Effector memory CD4-positive, alpha-beta T cell (primary cell): ENCODE results near the gene CSF2RB.

Source experiments
- DNase-seq, 3 donors: peaks; one replicate each; pipeline ENCODE4 v3.0.0-alpha.2; 2020
- H3K27ac ChIP-seq: 2 replicates; pipeline ENCODE4 v1.7.0; 2013; ENCODE audit warnings: mild to moderate bottlenecking, low read length, moderate library complexity; ENCODE audit not compliant: insufficient read depth, poor library complexity, severe bottlenecking
- H3K27me3 ChIP-seq: replicated peaks from 2 replicates; pipeline ENCODE4 v1.7.0; 2013; ENCODE audit warnings: mild to moderate bottlenecking, low read length; ENCODE audit not compliant: insufficient read depth, control insufficient read depth, poor library complexity, severe bottlenecking
- H3K36me3 ChIP-seq: 2 replicates; pipeline ENCODE4 v1.7.0; 2013; ENCODE audit warnings: mild to moderate bottlenecking, low read length, moderate library complexity; ENCODE audit not compliant: control insufficient read depth, insufficient read depth
- H3K4me1 ChIP-seq: 2 replicates; pipeline ENCODE4 v1.7.0; 2013; ENCODE audit warnings: low read length, mild to moderate bottlenecking; ENCODE audit not compliant: control insufficient read depth, insufficient read depth, poor library complexity, severe bottlenecking
- H3K4me3 ChIP-seq: 2 replicates; pipeline ENCODE4 v1.7.0; 2013; ENCODE audit warnings: low read length, low read depth, mild to moderate bottlenecking; ENCODE audit not compliant: insufficient read depth, poor library complexity, severe bottlenecking
- H3K9me3 ChIP-seq: 2 replicates; pipeline ENCODE4 v1.7.0; 2013; ENCODE audit warnings: mild to moderate bottlenecking, low read length, moderate library complexity; ENCODE audit not compliant: control insufficient read depth

Gene CSF2RB

DNA sequence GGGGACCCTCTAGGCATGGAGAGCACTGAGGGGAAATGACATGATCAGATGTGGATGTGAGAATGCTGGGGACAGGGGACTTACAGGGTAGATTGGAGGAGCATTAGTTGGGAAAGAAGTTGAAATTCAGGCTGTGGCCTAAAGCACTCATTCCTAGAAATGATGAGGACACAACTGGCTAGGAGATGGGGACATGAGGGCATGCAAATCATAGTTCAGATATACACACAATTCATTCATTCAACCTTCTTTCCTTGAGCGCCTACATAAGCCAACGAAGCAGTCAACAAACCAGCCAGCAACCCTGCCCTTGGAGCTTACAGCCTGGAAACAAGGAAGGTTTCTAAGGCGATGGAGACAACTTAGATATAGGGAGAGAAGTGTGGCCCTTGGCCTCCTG lies 14.2 kb downstream of the CSF2RB start:
- no peak overlapping the region for H3K4me3 ChIP-seq
- H3K4me1 ChIP-seq: no peaks in the 10 kb centered on the region
- no peaks in the 10 kb centered on the region for H3K27me3 ChIP-seq
- H3K27ac ChIP-seq: no peak overlapping the region
- no peaks in the 10 kb centered on the region for H3K9me3 ChIP-seq
- DNase-seq: no peak
- H3K36me3 ChIP-seq: no peaks in the 10 kb centered on the region

DNA sequence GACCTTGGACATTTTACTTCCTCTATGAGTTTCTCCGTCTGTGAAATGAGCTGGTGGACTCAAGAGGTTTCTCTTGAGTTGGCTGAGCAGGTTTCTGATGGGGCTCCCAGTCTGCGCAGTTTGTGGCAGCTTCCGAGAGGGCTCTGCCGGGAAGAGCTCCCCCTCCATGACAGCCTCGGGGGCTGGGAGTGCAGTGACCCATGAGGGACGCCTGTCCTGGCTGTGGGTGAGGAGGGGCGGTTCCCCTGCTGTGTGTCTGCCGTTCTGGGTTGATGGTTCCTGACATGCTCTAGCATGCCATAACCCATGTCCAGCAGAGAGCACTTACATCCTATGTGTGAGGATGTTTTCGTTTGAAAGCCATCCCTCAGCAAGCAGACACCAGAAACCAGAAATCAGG lies 14.8 kb downstream of the CSF2RB start:
- no peaks in the 10 kb centered on the region for H3K36me3 ChIP-seq

DNA sequence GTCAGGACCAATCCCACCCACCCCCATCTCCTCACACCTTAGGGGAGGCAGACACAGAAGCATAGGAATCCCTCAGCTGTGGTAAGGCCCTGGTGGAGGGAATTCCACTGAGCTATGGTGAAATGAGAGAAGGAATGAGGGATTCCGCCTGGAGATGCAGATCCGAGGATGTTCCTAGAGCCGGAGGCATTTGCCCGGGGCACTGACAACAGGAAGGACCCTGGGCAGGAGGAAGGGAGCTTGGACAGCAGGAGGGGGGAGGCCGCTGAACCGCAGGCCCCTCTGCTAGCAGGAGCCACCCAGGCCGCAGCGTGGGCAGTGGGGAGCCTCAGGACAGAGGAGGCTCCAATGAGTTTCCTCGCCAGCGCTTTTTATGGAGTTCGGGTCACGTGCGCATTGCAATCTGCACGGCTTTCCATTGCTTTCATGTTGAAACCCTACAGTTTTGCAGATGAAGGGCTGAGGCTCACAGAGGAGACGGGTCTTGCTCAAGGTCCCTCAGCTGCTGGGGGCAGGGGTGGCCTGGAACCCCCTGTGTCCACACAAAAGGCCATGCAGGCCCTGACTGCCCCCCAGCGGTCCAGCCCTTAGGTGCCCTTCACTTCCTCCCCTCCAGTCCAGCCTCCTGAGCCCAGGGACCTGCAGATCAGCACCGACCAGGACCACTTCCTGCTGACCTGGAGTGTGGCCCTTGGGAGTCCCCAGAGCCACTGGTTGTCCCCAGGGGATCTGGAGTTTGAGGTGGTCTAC lies 15.5 kb downstream of the CSF2RB start:
- no peak for DNase-seq
- Histone ChIP-seq H3K27me3 (no peaks in the 10 kb centered on the region), H3K36me3 (no peaks in the 10 kb centered on the region), H3K9me3 (no peaks in the 10 kb centered on the region), H3K4me1 (no peaks in the 10 kb centered on the region), H3K4me3 (no peak overlapping the region), H3K27ac (no peak overlapping the region)

More for the DNA sequence above, 14.8 kb downstream of the CSF2RB start:
- no peaks in the 10 kb centered on the region for H3K27me3 ChIP-seq
- no peak overlapping the region for H3K4me3 ChIP-seq
- no peak overlapping the region for H3K27ac ChIP-seq
- DNase-seq: no peak
- H3K9me3 ChIP-seq: no peaks in the 10 kb centered on the region
- no peaks in the 10 kb centered on the region for H3K4me1 ChIP-seq

DNA sequence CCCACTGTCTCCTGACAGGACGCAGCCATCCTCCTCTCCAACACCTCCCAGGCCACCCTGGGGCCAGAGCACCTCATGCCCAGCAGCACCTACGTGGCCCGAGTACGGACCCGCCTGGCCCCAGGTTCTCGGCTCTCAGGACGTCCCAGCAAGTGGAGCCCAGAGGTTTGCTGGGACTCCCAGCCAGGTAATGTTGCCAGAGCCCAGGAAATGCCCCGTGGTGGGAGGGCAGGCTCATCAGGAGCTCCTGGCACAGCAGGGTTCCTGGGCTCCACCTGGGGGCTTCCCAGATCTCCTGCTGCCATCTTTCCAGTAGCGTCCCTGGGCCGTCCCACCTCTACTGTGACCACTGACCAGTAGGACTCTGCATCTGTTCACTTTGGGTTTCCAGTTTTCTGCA lies 16.2 kb downstream of the CSF2RB start:
- Histone ChIP-seq H3K36me3 (no peaks in the 10 kb centered on the region), H3K27me3 (no peaks in the 10 kb centered on the region)

DNA sequence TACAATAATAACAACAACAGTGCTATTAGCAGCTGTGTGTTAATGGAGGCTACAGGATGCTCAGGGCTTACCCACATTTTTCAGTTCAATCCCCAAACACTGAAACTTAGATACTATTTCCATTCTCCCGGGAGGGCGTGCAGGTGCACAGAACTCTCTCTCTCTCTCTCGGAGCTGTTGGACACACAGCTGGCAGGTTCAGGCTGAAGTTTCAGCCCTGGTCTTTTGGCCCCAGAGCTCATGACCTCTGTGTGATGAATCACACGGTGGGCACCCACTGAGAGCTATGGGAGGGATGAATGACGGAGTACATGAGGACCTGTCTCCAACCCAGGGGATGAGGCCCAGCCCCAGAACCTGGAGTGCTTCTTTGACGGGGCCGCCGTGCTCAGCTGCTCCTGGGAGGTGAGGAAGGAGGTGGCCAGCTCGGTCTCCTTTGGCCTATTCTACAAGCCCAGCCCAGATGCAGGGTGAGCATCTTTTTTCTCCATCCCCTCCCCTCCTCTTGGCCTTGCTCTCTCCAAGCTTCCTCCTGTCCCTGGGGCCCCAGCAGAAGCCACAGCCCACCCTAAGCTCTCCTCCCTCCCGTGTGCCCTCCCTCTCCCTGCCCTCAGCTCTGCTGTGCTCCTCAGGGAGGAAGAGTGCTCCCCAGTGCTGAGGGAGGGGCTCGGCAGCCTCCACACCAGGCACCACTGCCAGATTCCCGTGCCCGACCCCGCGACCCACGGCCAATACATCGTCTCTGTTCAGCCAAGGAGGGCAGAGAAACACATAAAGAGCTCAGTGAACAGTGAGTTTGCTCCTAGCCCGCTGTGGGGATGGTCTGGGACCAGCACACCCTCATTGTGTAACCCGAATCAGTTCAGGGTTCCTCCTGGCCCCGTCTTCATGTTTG lies 16.9 kb downstream of the CSF2RB start:
- Histone ChIP-seq H3K4me1 (no peaks in the 10 kb centered on the region), H3K4me3 (no peak overlapping the region), H3K9me3 (no peaks in the 10 kb centered on the region), H3K27me3 (no peaks in the 10 kb centered on the region), H3K36me3 (no peaks in the 10 kb centered on the region), H3K27ac (no peak overlapping the region)
- DNase-seq: no peak

More for the DNA sequence above, 16.2 kb downstream of the CSF2RB start:
- DNase-seq: no peak
- Histone ChIP-seq H3K4me3 (no peak overlapping the region), H3K4me1 (no peaks in the 10 kb centered on the region), H3K27ac (no peak overlapping the region), H3K9me3 (no peaks in the 10 kb centered on the region)

DNA sequence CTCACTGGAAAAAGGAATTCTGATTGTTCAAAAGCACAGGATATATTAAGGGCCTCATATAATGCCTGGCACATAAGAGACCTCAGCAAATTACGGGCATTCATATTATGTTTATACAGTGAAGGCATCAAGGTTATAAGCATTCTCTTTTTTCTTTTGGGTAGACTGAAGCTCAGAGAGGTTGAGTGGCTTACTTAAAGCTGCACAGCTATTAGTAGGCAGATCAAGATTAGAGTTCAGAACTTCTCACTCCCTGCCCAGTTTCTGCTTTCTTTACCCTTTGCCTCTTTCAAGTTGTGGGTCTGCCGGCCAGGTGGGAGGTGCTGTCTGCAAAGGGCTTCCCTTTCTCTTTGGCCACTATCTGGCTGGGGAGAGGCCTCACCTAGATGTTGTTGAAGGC lies 18.0 kb downstream of the CSF2RB start:
- Histone ChIP-seq H3K9me3 (no peaks in the 10 kb centered on the region), H3K36me3 (no peaks in the 10 kb centered on the region), H3K4me3 (no peak overlapping the region), H3K27me3 (no peaks in the 10 kb centered on the region), H3K4me1 (no peaks in the 10 kb centered on the region), H3K27ac (no peak overlapping the region)
- no peak for DNase-seq

DNA sequence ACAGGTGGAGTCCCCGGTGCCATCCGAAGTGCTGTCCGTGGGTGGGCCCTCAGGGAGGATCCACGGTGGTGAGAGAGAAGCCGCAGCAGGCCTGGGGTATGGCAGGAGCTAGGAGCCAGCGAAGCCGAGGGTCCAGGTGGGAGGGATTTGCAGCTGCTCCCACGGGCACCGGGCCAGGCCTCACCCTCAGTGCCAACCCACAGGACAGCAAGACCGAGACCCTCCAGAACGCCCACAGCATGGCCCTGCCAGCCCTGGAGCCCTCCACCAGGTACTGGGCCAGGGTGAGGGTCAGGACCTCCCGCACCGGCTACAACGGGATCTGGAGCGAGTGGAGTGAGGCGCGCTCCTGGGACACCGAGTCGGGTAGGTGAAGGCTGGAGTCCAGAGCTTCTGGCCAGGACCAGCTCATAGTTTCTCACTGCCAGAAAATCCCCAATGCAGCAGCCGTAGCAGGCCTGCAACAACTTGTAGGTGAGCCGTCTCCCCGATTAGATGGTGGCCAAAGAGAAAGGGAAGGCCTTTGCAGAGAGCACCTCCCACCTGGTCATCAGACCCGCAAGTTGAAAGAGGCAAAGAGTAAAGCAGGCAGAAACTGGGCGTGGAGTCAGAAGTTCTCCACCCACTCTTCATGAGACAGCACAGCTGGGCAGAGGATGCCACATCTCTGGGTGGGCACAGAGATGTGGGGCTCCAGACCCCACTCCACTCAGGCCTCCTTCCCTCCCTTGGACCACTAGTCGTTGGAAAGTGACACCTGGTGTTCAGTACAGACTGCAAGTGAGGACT lies 20.4 kb downstream of the CSF2RB start:
- H3K4me1 ChIP-seq: no peaks in the 10 kb centered on the region
- H3K9me3 ChIP-seq: no peaks in the 10 kb centered on the region
- DNase-seq: no peak
- H3K4me3 ChIP-seq: no peak overlapping the region
- no peaks in the 10 kb centered on the region for H3K36me3 ChIP-seq
- H3K27ac ChIP-seq: no peak overlapping the region
- H3K27me3 ChIP-seq: no peaks in the 10 kb centered on the region

DNA sequence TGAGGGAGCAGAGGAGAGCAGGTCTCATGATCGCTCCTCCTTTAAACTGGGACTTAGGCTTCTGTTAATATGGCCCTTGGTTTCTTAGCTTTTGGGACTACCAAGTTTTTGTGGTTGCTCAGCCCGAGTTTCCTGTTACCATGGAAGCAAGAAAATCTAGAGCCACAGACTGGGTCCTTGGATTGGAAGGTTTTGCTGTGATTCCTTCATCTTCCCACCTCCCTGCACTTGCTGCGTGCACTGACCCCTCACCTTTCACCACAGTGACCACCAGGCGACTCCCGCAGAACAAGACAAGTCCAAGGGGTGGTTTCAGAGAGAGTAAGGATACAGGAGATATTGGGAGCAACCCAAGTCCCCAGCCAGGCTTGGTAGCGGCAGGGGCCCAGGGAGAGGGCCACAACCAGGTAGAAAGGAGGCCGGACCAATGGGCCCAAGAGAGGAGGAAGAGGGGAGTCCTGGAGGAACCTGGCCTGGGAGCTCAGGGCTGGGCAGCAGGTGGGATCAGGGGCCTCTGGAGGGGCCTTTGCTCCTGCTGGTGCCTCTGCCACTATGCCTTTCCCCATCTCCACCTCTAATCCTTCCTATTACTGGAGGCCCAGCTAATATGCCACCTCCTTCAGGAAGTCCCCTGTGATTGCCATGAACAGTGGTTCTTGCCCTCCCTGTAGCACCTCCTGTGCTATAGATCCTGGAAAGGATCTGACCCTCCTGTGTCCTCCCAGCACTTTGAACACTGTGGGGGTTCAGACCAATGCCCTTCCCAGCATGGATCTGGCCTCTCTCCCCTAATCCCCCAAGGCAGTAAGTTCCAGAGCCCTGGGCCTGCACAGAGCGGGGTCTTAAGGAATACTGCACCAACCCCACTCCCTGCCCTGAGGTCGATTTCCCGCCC lies 21.2 kb downstream of the CSF2RB start:
- no peaks in the 10 kb centered on the region for H3K27me3 ChIP-seq
- no peak overlapping the region for H3K27ac ChIP-seq
- H3K36me3 ChIP-seq: no peaks in the 10 kb centered on the region
- H3K4me1 ChIP-seq: no peaks in the 10 kb centered on the region
- no peak for DNase-seq
- H3K4me3 ChIP-seq: no peak overlapping the region
- H3K9me3 ChIP-seq: no peaks in the 10 kb centered on the region

DNA sequence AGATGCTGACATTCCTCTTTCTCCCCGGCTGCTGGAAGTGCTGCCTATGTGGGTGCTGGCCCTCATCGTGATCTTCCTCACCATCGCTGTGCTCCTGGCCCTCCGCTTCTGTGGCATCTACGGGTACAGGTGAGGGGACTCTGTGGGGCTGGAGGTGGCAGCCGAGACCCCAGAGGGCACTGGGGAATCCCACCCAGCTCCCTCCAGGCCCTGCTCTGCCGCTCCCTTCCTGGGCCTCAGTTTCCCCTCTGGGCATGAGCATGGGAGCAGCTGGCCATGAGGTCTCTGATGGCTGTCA lies 21.8 kb downstream of the CSF2RB start:
- Histone ChIP-seq H3K27me3 (no peaks in the 10 kb centered on the region), H3K36me3 (no peaks in the 10 kb centered on the region), H3K4me3 (no peak overlapping the region), H3K9me3 (no peaks in the 10 kb centered on the region), H3K27ac (no peak overlapping the region), H3K4me1 (no peaks in the 10 kb centered on the region)
- DNase-seq: no peak
